Thyroid gland (tissue), 4 donors: ENCODE results near the gene ANAPC16. TPM values are rescaled to one million over a fixed set of nuclear protein-coding genes. Genes with fewer than 3 reads are reported as not detected.

Experiments used
- DNase-seq, 2 donors: peaks; one replicate each; pipeline ENCODE4 v3.0.0-alpha.2; 2019
- H3K27ac ChIP-seq, 3 donors: fragments of 200-600 bp; sonication (generic); 1 replicate in 2 of 3; 2 replicates in 1 of 3; pipeline ENCODE4 v1.5.1; 2016 to 2019; ENCODE audit warnings: mild to moderate bottlenecking in 1 of 3, moderate library complexity in 1 of 3
- H3K27me3 ChIP-seq: fragments of 200-600 bp; sonication (generic); one replicate; pipeline ENCODE4 v1.5.1; 2019
- H3K36me3 ChIP-seq, 2 donors: fragments of 200-600 bp; sonication (generic); one replicate each; pipeline ENCODE4 v1.5.1; 2016 to 2019
- H3K4me1 ChIP-seq, 2 donors: fragments of 200-600 bp; sonication (generic); one replicate each; pipeline ENCODE4 v1.5.1; 2017 to 2019
- H3K4me3 ChIP-seq, 3 donors: fragments of 200-600 bp; sonication (generic); replicated peaks in 1 of 3; 1 replicate in 2 of 3; 2 replicates in 1 of 3; pipeline ENCODE4 v1.5.1; 2016; ENCODE audit warnings: mild to moderate bottlenecking in 1 of 3
- H3K9me3 ChIP-seq: fragments of 200-600 bp; sonication (generic); one replicate; pipeline ENCODE4 v1.5.1; 2017
- POLR2A ChIP-seq, 2 donors: fragments of 450-650 bp; IDR thresholded peaks; one replicate each; pipeline ENCODE4 v1.6.1; 2017; ENCODE audit warnings: antibody characterized with exemption in 2 of 2, mild to moderate bottlenecking in 2 of 2, moderate library complexity in 1 of 2
- WGBS, 2 donors: methylation state at CpG; one replicate each; pipeline ENCODE4 v1.1.5; 2017; 5-methylcytosine and 5-hydroxymethylcytosine counted together
- intact Hi-C: fragments of 100-400 bp; cut with DNase I; formaldehyde crosslinking; loops from one replicate; pipeline ENCODE4 v1.15.1; 2023
- total RNA-seq, 4 donors: library from RNA; depleted of rRNA; stranded (reverse); fragments of >200 nt; gene quantifications; one replicate each; pipeline ENCODE4 v1.2.3, GENCODE V29; 2016
- TF ChIP-seq, protein P1 (sequence below), 6 experiments: fragments of 200-600 bp in 3 of 6; fragments of 450-650 bp in 3 of 6; sonication (generic) in 3 of 6; IDR thresholded peaks; one replicate each; pipeline ENCODE4 v1.5.1; 2016 to 2019; ENCODE audit warnings: antibody characterized with exemption in 6 of 6, mild to moderate bottlenecking in 2 of 6, inconsistent platforms in 1 of 6, moderate library complexity in 1 of 6

ANAPC16 gene
- total RNA-seq, 4 donors from 2014 or later: 100 to 214 (median 129) TPM

DNA sequence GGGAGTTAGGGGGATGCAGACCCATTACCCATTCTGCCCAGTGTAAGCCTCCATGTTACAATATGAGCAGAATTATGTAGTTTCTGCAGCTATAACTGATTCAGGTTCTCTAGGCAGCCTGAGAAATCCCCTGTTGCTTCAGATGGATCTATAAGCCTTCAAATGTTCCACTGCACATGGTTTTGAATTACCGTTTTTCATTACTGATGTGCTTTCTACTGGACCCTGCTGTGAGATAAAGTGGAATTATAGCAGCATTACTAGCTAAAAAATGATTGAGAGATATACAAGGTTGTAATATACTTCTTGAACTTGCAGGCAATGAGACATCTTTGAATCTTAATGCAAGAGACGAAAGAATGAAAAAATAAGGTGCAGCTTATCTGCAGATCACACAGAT lies 38.4 kb upstream of the ANAPC16 start:
- intact Hi-C loops: no loop called here
- H3K27ac ChIP-seq: no peak overlapping the region
- no peak overlapping the region for H3K4me3 ChIP-seq
- peaks cover 15 to 17% of the 10 kb centered on the region in 2 donors for H3K4me1 ChIP-seq
- no peaks in the 10 kb centered on the region for H3K9me3 ChIP-seq
- no peaks in the 10 kb centered on the region for H3K27me3 ChIP-seq
- DNase-seq: no peak
- WGBS, 2 donors: 97 to 100% methylated on average over 2 of the region's 2 CpGs
- H3K36me3 ChIP-seq: no peaks in the 10 kb centered on the region
- no peak for TF ChIP-seq POLR2A (IDR thresholded peaks at IDR 0.05)
- TF ChIP-seq, protein P1, sequence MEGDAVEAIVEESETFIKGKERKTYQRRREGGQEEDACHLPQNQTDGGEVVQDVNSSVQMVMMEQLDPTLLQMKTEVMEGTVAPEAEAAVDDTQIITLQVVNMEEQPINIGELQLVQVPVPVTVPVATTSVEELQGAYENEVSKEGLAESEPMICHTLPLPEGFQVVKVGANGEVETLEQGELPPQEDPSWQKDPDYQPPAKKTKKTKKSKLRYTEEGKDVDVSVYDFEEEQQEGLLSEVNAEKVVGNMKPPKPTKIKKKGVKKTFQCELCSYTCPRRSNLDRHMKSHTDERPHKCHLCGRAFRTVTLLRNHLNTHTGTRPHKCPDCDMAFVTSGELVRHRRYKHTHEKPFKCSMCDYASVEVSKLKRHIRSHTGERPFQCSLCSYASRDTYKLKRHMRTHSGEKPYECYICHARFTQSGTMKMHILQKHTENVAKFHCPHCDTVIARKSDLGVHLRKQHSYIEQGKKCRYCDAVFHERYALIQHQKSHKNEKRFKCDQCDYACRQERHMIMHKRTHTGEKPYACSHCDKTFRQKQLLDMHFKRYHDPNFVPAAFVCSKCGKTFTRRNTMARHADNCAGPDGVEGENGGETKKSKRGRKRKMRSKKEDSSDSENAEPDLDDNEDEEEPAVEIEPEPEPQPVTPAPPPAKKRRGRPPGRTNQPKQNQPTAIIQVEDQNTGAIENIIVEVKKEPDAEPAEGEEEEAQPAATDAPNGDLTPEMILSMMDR (IDR thresholded peaks at IDR 0.05): no peak

- Histone ChIP-seq H3K27me3 (no peaks in the 10 kb centered on the region), H3K4me1 (peaks cover 0 to 5% of the 10 kb centered on the region in 2 donors), H3K9me3 (no peaks in the 10 kb centered on the region), H3K27ac (no peak overlapping the region), H3K36me3 (no peaks in the 10 kb centered on the region), H3K4me3 (no peak overlapping the region)
- 98% methylated on average over 2 of the region's 2 CpGs for WGBS, 2 donors
- no peak for DNase-seq
- no peak for TF ChIP-seq POLR2A (IDR thresholded peaks at IDR 0.05)
- TF ChIP-seq, protein P1 (IDR thresholded peaks at IDR 0.05): no peak
- intact Hi-C loops: no loop called here
These were observed 31.7 kb upstream of the ANAPC16 start for GRCh38 chr10:72184156-72184555.

DNA sequence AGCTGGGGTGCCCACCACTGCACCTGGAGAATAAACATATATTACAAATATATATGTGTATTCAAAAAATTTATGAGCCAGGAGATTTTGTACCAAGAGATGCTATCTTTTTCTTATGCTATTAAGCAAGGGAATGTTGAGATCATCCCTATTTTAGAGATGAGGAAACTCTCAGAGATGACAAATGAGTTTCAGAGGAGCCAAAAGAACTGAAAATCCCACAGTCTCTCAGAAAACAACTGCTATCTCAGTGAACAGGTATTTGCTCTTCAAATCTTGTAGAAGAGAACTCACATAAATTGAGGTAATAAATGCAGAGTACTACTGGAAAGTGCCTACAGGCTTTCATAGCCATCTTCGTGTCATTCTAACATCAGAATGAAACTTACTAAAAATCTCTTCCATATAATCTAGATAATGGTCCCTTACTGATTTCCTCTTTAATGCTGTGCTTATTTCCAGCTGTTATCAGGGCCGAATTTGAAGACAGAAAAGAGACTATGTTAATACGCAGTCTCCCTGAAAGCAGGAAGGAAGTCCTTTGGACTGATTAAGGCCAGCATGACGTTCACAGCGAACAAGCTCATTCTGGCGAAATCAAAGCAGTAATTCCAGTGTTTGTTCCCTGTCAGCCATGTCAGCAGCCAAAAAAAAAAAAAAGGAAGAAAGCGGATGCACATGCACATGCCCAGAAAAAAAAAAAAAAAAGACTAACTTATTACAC lies 29.4 kb upstream of the ANAPC16 start:
- Histone ChIP-seq H3K9me3 (no peaks in the 10 kb centered on the region), H3K27ac (peak overlapping the region; percentile 39 to 69 (median 56)), H3K4me3 (no peak overlapping the region), H3K27me3 (no peaks in the 10 kb centered on the region), H3K36me3 (peaks cover 0 to 6% of the 10 kb centered on the region in 2 donors), H3K4me1 (peaks cover 0 to 5% of the 10 kb centered on the region in 2 donors)
- DNase-seq: no peak
- 75 to 80% methylated on average over 7 of the region's 7 CpGs for WGBS, 2 donors
- TF ChIP-seq, protein P1 (IDR thresholded peaks at IDR 0.05): no peak
- TF ChIP-seq POLR2A (IDR thresholded peaks at IDR 0.05): no peak
- intact Hi-C loops: no loop called here

DNA sequence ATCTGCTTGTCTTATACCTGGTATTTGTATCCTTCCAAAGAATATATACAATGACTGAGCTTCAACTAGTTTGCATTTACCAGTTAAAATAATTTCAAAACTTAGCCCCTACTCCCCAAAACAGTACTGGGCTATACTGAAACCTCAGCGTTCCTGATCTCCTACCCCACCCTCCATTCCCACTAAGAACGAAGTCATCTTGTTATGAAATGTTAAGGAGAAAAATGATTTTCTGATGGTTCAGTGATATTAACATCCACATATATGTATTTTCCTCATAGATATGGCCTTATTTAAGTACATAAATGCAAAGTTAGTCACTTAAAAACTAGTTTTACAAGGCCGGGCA lies 28.9 kb upstream of the ANAPC16 start:
- peak overlapping the region; percentile 39 to 58 (median 53) for H3K27ac ChIP-seq

GRCh38 chr10:72194949-72195348 lies 20.9 kb upstream of the ANAPC16 start:
- Histone ChIP-seq H3K27me3 (no peaks in the 10 kb centered on the region), H3K36me3 (peaks cover 12 to 22% of the 10 kb centered on the region in 2 donors), H3K27ac (no peak overlapping the region), H3K9me3 (no peaks in the 10 kb centered on the region), H3K4me1 (no peaks in the 10 kb centered on the region), H3K4me3 (no peak overlapping the region)
- TF ChIP-seq POLR2A (IDR thresholded peaks at IDR 0.05): no peak
- TF ChIP-seq, protein P1 (IDR thresholded peaks at IDR 0.05): no peak
- WGBS, 2 donors: 86 to 92% methylated on average over 2 of the region's 2 CpGs
- intact Hi-C loops: no loop called here
- DNase-seq: no peak

More for the DNA sequence above, 28.9 kb upstream of the ANAPC16 start:
- Histone ChIP-seq H3K36me3 (peaks cover 0 to 6% of the 10 kb centered on the region in 2 donors), H3K4me1 (peaks cover 0 to 5% of the 10 kb centered on the region in 2 donors), H3K9me3 (no peaks in the 10 kb centered on the region), H3K27me3 (no peaks in the 10 kb centered on the region), H3K4me3 (no peak overlapping the region)
- intact Hi-C loops: no loop called here
- 82 to 89% methylated on average over 3 of the region's 3 CpGs for WGBS, 2 donors
- no peak for TF ChIP-seq POLR2A (IDR thresholded peaks at IDR 0.05)
- TF ChIP-seq, protein P1 (IDR thresholded peaks at IDR 0.05): no peak
- DNase-seq: no peak
